ENCODE results near the gene ZNF609. TPM values are rescaled to one million over a fixed set of nuclear protein-coding genes. Genes with fewer than 3 reads are reported as not detected.

ZNF609 gene
- total and polyA plus RNA-seq, 10 of the 15 experiments (the other 5 are each of a cell fraction or from before 2014, with no cell fraction given) = 5.1 to 35.3 (median 13.6) TPM

DNA sequence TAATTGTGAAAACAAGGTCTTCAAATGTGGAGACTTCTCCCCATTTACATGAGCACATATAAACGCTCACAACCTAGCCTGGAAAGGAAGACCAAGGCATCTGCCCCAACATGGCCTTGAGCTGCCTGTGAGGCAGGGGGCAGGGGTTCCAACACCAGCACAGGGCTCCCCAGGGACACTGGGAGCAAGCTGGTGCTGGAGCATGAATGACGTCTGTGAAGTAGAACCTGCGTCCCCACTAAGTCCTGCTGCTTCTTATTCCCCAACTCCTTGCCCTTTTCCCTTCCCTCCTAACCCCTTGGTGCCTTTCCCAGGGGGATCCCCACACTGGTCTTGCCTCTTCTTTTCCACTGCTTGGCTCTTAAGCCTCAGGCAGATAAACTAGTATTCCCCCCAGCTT, 221.9 kb downstream of the ZNF609 start:
- ChIA-PET CTCF (interaction anchor here (0.5 to 15.4 kb wide), 11 partner anchors 9 to 831 kb away, joined by 3 to 267 read pairs (median 4); no protein-coding TSS in a partner anchor), SMC1A (ENCODE audit: uncharacterized antibody, unreplicated experiment) (interaction anchor here (0.7 to 7.4 kb wide), 10 partner anchors 11 to 272 kb away, joined by 3 to 96 read pairs (median 4); no protein-coding TSS in a partner anchor), RAD21 (ENCODE audit: unreplicated experiment) (interaction anchor here (0.5 to 1.4 kb wide), 6 partner anchors 13 to 489 kb away, joined by 3 to 5 read pairs (median 3); no protein-coding TSS in a partner anchor), POLR2A (interaction anchor here (1.2 kb wide), 1 partner anchor 9 kb away, joined by 5 read pairs; no protein-coding TSS in a partner anchor)
- Histone ChIP-seq H3K27ac (ENCODE audit: control insufficient read depth, insufficient read depth) (no peak overlapping the region), H3K9me3 (replicated peaks; ENCODE audit: control insufficient read depth, insufficient read depth, low read length) (no peaks in the 10 kb centered on the region), H3K4me3 (no peak overlapping the region), H3K79me2 (ENCODE audit: control insufficient read depth, insufficient read depth, low read length) (no peaks in the 10 kb centered on the region), H3K9ac (ENCODE audit: control insufficient read depth, insufficient read depth, low read length) (no peak overlapping the region), H2AFZ (ENCODE audit: control insufficient read depth, low read depth, low read length) (no peak overlapping the region), H3K27me3 (replicated peaks in 1 of 2; ENCODE audit: control insufficient read depth in 2 of 2, insufficient read depth in 2 of 2, low read length in 1 of 2) (no peaks in the 10 kb centered on the region), H3K4me2 (ENCODE audit: control insufficient read depth, insufficient read depth) (no peak overlapping the region), H3K36me3 (ENCODE audit: control insufficient read depth in 2 of 2, insufficient read depth in 2 of 2, low read length in 1 of 2) (peaks cover 33 to 54% of the 10 kb centered on the region in 2 experiments), H3K4me1 (ENCODE audit: control insufficient read depth, insufficient read depth, low read length) (no peaks in the 10 kb centered on the region), H4K20me1 (ENCODE audit: control insufficient read depth, insufficient read depth) (no peaks in the 10 kb centered on the region)
- ATAC-seq = no peak
- FAIRE-seq = no peak
- in situ Hi-C loops (cut with MboI) = loop anchor here (5.0 kb wide), 1 partner anchor 45 kb away; no protein-coding TSS in a partner anchor
- no peak for DNase-seq (ENCODE audit: low read depth, low spot score)
- TF ChIP-seq DPF2 (IDR thresholded peaks at IDR 0.05) (no peak), MYC (IDR thresholded peaks at IDR 0.05; ENCODE audit: insufficient read depth, insufficient read length, insufficient replicate concordance, low read length, severe bottlenecking) (no peak), RAD51 (IDR thresholded peaks at IDR 0.05) (no peak), SPI1 (IDR thresholded peaks at IDR 0.05; ENCODE audit: borderline replicate concordance, insufficient read depth, low read depth, low read length) (no peak)
- intact Hi-C loops (cut with micrococcal nuclease; ENCODE audit: unreplicated experiment) = loop anchor here (2.0 to 10.0 kb wide), 2 partner anchors 255 to 477 kb away; no protein-coding TSS in a partner anchor
- BruUV-seq (replicated peaks) = no TSS peak
- WGBS (ENCODE audit: insufficient coverage, insufficient replicate concordance, low lambda C conversion rate, missing lambda C conversion rate) = 37% methylated on average over 3 of the region's 3 CpGs

GRCh38 chr15:64683378-64683777, 223.0 kb downstream of the ZNF609 start:
- DNase-seq (ENCODE audit: low read depth, low spot score) (no peak), FAIRE-seq (no peak), ATAC-seq (no peak)
- no peak overlapping the region for H3K4me2 ChIP-seq (ENCODE audit: control insufficient read depth, insufficient read depth)
- ChIA-PET RAD21 (ENCODE audit: unreplicated experiment) (interaction anchor here (1.1 to 5.1 kb wide), 3 partner anchors 11 to 46 kb away, joined by 3 to 94 read pairs (median 3); no protein-coding TSS in a partner anchor), CTCF (interaction anchor here (1.0 to 15.4 kb wide), 7 partner anchors 10 to 475 kb away, joined by 3 to 267 read pairs (median 5); no protein-coding TSS in a partner anchor), SMC1A (ENCODE audit: uncharacterized antibody, unreplicated experiment) (interaction anchor here (0.7 to 7.4 kb wide), 8 partner anchors 12 to 257 kb away, joined by 3 to 96 read pairs (median 4); no protein-coding TSS in a partner anchor), POLR2A (interaction anchor here (0.9 to 1.2 kb wide), 2 partner anchors 10 to 125 kb away, joined by 3 to 5 read pairs; no protein-coding TSS in a partner anchor)
- no peaks in the 10 kb centered on the region for H3K27me3 ChIP-seq (replicated peaks in 1 of 2; ENCODE audit: control insufficient read depth in 2 of 2, insufficient read depth in 2 of 2, low read length in 1 of 2)
- no peak overlapping the region for H2AFZ ChIP-seq (ENCODE audit: control insufficient read depth, low read depth, low read length)
- H3K4me3 ChIP-seq = no peak overlapping the region
- H3K9me3 ChIP-seq (replicated peaks; ENCODE audit: control insufficient read depth, insufficient read depth, low read length) = no peaks in the 10 kb centered on the region
- WGBS (ENCODE audit: insufficient coverage, insufficient replicate concordance, low lambda C conversion rate, missing lambda C conversion rate) = 54% methylated on average over 3 of the region's 3 CpGs
- H3K9ac ChIP-seq (ENCODE audit: control insufficient read depth, insufficient read depth, low read length) = no peak overlapping the region
- in situ Hi-C loops (cut with MboI) = loop anchor here (5.0 kb wide), 1 partner anchor 44 kb away; no protein-coding TSS in a partner anchor
- H3K4me1 ChIP-seq (ENCODE audit: control insufficient read depth, insufficient read depth, low read length) = no peaks in the 10 kb centered on the region
- TF ChIP-seq YBX1 (IDR thresholded peaks at IDR 0.05) = no peak
- no peak for TF ChIP-seq RAD21 (IDR thresholded peaks at IDR 0.05; ENCODE audit: insufficient read depth, low read depth, low read length)
- H3K36me3 ChIP-seq (ENCODE audit: control insufficient read depth in 2 of 2, insufficient read depth in 2 of 2, low read length in 1 of 2) = peaks cover 32 to 55% of the 10 kb centered on the region in 2 experiments
- no peaks in the 10 kb centered on the region for H4K20me1 ChIP-seq (ENCODE audit: control insufficient read depth, insufficient read depth)
- intact Hi-C loops (cut with micrococcal nuclease; ENCODE audit: unreplicated experiment) = loop anchor here (2.0 to 10.0 kb wide), 2 partner anchors 257 to 479 kb away; no protein-coding TSS in a partner anchor
- no peak overlapping the region for H3K27ac ChIP-seq (ENCODE audit: control insufficient read depth, insufficient read depth)
- H3K79me2 ChIP-seq (ENCODE audit: control insufficient read depth, insufficient read depth, low read length) = no peaks in the 10 kb centered on the region
- no TSS peak for BruUV-seq (replicated peaks)
